22Rv1 (cell line): Measurements from ENCODE around the gene PPP4R4.

Experiments used
- CTCF ChIP-seq: fragments of 450-650 bp; IDR thresholded peaks from 2 replicates; pipeline ENCODE4 v1.5.1; 2017; ENCODE audit warnings: mild to moderate bottlenecking
- ZFX ChIP-seq: fragments of 450-650 bp; IDR thresholded peaks from 2 replicates; pipeline ENCODE4 v1.6.1; 2017; ENCODE audit warnings: antibody characterized with exemption, borderline replicate concordance

DNA sequence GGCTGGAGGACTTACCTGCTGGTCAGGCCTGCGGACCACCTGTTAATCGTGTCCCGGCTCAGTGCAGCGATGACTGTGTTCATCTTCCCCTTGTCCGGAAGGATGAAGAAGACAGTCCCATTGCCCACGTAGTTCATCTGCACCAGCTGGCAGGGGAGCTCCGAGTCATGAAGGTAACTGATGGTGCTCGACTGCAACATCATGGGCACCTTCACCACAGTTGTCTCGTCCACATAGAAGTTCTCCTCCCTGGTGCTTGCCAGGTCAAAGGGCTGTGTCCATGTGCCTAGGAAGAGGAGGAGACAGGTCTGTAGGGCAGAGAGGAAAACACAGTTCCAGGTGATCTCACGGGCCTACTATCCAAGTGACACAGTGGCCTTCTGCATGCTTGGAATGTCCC is 135.6 kb downstream of the PPP4R4 start:
- TF ChIP-seq CTCF (no peak), ZFX (no peak)
